Measurements from ENCODE around the gene PHLDA1.

- TF ChIP-seq CTCF (IDR thresholded peaks at IDR 0.05) (peak; percentile 74 to 88 (median 82)), POLR2A (IDR thresholded peaks at IDR 0.05) (no peak)
Measured at GRCh38 chr12:76037130-76038103, 5.8 kb upstream of the PHLDA1 start.
